Measurements from ENCODE around the gene UBXN7.
A peak's percentile ranks its signal among the peaks of the same experiment; 100 is the strongest.
"Not testable (repeated sequence)": the region's sequence is repeated elsewhere in the genome, so short reads cannot be mapped to it uniquely, and the experiment has no call there.

UBXN7 gene

GRCh38 chr3:196414469-196414868 is 17.8 kb downstream of the UBXN7 start:
- no peak for DNase-seq

- DNase-seq: no peak
These were observed 19.5 kb downstream of the UBXN7 start for GRCh38 chr3:196412704-196413103.

DNA sequence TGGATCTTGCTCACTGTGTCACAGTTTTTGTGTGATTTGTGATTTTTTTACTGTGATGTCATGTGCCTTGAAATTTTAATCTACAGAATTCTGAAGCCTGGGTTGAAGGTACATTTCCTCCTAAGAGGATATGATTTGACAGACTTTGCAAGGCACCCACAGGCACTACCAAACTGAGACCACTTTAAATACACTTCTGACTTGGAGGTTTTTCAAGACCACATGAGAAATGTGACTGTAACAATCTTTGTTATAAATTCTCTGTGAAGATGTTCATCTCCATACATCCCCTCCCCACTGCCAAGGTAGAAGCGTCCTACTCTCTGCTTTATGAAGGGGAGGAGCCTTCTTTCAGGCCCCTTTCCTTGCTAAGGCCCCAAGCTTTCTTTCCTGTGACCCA is 22.8 kb downstream of the UBXN7 start:
- no peak for DNase-seq

DNA sequence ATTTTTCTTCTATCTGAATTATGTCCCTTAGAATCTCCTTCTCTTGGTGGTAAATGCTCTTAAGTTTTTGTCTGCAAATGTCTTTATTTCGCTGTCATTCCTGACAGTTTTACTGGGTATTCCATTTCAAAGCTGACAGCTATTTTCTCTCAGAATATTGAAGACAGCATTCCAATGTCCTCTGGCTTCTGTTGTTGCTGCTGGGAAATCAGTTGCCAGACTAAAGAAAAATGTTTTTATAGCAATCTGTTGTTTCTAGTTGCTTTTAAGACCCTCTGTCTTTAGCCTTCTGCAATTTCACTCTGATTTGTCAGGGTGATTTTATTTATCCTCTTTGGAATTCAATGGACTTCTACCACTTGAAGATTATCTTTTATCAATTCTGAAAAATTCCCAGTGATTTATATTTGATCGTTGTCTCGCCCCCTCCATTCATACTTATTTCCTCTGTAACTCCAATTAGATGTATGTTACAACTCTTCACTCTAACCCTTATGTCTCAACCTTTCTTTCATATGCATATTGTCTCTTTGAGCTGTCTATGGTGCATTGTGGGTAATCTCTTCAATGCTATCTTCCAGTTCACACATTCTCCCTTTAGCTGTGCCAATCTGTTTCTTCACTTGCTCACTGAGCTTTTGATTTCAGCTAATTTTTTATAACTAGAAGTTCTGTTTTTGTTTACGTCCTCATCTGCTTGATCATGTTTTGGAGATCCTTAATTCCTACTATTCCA is 23.5 kb downstream of the UBXN7 start:
- no peak for DNase-seq

DNA sequence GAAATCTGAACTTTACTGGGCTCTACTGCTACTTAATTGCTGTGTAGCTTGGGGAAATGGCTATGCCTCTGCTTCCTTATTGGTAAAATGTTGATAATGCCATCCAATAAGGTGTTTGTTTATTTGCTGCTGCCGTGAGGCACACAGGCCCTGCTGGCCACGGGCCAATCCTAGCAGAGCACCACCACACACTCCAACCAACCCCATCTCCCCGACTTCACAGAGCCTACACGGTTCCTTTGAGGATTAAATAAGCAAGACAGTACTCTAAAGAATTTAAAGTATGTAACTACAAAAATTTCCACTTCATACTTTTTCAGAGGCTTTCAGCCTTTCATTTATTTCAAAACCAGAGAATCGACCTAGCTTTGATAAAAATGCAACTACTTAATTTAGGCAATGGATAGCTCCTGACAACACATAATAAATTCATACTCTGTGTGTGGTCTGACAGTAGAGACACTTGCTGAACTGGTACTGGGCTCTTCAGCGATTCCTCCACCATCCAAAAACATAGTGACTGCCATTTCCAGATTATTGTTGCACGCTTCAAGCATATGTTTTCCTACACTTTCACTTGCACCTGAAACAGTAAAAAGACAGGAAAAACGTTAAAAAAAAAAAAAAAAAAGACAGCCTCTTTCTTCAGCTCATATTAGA is 25.3 kb downstream of the UBXN7 start:
- peak; percentile 85 for DNase-seq

DNA sequence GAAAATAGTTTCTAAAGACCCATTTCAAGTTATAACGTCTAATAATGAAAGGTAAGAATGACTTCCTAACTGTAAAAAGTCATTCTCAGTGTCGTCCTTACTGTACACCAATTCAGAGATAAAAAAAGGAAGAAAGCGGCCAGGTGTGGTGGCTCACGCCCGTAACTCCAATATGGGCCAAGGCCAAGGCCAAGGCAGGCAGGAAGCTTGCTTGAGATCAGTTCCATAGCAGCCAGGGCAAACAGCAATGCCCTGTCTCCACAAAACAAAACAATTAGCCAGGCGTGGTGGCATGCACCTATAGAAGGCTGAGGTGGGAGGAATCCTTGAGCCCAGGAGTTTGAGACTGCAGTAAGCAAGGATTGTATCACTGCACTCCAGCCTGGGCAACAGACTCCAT is 31.9 kb downstream of the UBXN7 start:
- DNase-seq: no peak

- peak; percentile 50 for DNase-seq
These were observed 32.7 kb downstream of the UBXN7 start for GRCh38 chr3:196399485-196399945.

DNA sequence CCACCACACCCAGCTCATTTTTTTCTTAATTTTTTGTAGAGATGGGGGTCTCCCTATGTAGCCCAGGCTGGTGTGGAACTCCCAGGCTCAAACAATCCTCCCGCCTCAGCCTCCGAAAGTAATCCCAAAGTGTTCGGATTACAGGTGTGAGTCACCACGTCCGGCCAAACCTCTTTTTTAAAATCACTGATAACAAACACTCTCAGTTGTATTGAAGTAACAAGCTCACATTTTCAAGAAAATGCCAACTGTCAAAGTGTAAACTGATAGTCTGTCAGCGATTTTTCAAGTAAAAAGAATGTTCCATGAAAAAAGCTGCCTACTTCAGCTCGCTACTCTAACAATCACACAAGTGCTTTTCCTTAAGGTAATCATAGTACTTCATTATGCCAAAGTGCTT is 33.4 kb downstream of the UBXN7 start:
- no peak for DNase-seq

DNA sequence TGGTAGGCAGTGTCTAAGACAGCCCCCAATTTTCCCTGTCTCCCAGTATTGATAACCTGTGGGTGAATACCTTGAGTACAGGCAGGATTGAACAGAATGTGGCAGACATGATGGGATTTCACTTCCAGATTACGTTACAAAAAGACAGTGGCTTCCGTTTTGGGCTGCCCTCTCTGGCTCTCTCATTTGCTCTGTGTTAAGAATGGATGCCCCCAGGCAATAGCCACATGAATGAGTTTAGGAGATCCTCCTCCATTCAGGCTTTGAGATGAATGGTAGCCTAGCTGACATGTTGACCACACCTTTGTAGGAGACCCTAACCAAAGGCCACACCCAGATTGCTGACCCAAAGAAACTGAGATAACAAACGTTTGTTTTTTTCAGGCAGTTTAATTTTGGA is 34.3 kb downstream of the UBXN7 start:
- no peak for DNase-seq

DNA sequence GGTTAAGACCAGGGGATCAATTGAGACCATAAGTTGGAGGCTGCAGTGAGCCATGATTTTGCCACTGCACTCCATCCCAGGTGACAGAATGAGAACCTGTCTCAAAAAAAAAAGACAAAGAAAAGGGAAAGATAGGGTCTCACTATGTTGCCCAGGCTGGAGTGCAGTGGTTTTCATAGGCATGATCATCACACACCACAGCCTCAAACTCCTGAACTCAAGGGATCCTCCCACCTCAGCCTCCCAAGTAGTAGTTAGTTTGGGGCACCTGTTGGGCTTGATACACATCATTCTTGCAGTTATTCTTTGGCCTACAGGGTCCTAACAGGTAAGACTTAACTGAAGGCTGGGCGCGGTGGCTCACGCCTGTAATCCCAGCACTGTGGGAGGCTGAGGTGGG is 42.1 kb downstream of the UBXN7 start:
- no peak for DNase-seq

DNA sequence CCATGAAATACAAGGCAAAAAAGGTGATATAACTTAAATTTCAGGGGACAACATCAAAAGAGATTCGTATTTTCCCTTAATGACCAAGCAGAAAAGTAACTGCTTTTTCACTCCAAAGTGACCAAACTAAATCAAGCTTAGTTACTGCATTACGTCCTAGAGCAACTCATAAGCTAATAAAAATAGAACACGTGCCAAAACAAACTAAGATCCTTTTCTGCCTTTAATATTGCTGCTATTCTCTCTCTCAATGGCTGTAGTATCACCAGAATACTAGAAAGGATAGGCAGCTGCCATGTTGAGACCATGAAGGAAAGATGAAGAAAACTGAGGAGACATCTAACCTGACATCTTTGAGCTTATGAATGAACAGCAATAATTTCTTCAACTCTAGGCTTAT is 43.3 kb downstream of the UBXN7 start:
- no peak for DNase-seq

- not testable (repeated sequence) for DNase-seq
These were observed 44.3 kb downstream of the UBXN7 start for GRCh38 chr3:196387941-196388340.

GRCh38 chr3:196386797-196387196 is 45.4 kb downstream of the UBXN7 start:
- DNase-seq: not testable (repeated sequence)

DNA sequence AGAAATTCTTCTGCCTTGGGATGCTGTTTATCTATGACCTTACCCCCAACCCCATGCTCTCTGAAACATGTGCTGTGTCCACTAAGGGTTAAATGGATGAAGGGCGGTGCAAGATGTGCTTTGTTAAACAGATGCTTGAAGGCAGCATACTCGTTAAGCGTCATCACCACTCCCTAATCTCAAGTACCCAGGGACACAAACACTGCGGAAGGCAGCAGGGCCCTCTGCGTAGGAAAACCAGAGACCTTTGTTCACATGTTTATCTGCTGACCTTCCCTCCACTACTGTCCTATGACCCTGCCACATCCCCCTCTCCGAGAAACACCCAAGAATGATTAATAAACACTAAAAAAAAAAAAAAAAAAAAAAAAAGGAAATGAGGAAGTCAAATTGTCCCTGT is 46.2 kb downstream of the UBXN7 start:
- DNase-seq: not testable (repeated sequence)

- not testable (repeated sequence) for DNase-seq
These were observed 46.8 kb downstream of the UBXN7 start for GRCh38 chr3:196385446-196385845.

- DNase-seq: no peak
These were observed 53.9 kb downstream of the UBXN7 start for GRCh38 chr3:196378146-196378841.

- no peak for DNase-seq
These were observed 54.9 kb downstream of the UBXN7 start for GRCh38 chr3:196377321-196377720.

DNA sequence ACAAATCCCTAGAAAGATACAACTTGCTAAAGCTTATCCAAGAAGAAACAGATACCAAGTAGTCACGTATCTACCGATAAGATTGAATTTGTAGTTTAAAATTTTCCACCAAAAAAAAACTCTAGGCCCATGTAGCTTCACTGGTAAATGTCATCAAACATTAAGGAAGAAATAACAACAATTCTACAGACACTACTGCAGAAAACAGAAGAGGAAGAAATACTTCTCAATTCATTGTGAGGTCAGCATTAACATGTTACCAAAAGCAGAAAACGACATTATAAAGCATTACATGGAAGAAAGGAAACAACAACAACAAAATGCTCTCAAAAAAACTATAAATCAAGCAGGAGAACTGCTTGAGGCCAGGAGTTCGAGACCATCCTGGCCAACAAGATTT is 66.5 kb downstream of the UBXN7 start:
- no peak for DNase-seq

GRCh38 chr3:196360586-196360985 is 71.6 kb downstream of the UBXN7 start:
- no peak for DNase-seq

DNA sequence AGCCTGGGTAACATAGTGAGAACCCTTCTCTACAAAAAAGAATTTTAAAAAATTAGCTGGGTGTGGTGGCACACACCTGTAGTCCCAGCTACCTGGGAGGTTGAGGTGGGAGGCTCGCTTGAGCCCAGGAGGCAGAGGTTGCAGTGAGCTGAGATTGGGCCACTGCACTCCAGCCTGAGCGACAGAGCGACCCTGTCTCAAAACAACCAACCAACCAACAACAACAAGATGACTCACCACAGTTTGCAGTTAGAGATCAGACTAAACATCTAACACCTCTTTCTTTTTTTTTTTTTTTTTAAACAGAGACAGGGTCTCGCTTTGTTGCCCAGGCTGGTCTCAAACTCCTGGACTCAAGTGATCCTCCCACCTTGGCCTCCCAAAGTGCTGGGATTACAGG is 73.7 kb downstream of the UBXN7 start:
- not testable (repeated sequence) for DNase-seq

DNA sequence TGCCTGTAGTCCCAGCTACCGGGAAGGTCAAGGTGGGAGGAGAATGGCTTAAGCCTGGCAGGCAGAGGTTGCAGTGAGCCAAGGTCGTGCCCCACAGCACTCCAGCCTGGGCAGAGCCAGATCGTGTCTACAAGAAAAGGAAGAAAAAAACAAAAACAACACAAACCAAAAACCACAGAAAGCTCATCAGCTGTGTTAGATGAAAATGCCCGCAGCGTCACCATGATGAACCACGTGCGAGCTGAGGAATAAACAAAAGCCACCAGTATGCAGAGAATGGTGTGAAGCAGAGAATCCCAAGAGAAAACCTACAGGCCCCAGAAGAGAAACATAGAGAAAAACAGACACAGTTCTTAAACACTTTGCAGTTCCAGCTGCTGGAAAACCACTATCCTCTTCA is 74.3 kb downstream of the UBXN7 start:
- no peak for DNase-seq

DNA sequence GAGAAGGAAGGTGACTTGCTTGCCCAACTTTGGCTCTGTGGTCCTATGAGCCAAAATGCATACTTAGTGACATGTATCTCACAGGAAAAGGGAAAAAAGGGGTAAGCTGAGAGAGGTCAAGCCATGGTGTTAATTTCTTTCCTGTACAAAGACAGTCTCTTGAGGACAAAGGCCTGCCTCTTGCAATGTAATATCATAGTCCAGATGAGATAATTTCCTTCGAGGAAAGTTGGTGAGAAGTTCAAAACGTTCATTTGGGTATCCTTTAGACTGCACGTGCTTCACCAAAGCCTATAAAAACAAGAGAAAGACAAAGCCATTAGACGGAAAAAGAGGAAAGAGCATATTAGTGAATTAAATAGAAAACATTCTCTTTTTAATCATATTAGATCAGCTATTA is 75.7 kb downstream of the UBXN7 start:
- no peak for DNase-seq

- DNase-seq: no peak
These were observed 76.6 kb downstream of the UBXN7 start for GRCh38 chr3:196355668-196356067.

GRCh38 chr3:196354132-196354531 is 78.1 kb downstream of the UBXN7 start:
- no peak for DNase-seq
